Measurements from ENCODE around the gene DMD.

The DMD gene

DNA sequence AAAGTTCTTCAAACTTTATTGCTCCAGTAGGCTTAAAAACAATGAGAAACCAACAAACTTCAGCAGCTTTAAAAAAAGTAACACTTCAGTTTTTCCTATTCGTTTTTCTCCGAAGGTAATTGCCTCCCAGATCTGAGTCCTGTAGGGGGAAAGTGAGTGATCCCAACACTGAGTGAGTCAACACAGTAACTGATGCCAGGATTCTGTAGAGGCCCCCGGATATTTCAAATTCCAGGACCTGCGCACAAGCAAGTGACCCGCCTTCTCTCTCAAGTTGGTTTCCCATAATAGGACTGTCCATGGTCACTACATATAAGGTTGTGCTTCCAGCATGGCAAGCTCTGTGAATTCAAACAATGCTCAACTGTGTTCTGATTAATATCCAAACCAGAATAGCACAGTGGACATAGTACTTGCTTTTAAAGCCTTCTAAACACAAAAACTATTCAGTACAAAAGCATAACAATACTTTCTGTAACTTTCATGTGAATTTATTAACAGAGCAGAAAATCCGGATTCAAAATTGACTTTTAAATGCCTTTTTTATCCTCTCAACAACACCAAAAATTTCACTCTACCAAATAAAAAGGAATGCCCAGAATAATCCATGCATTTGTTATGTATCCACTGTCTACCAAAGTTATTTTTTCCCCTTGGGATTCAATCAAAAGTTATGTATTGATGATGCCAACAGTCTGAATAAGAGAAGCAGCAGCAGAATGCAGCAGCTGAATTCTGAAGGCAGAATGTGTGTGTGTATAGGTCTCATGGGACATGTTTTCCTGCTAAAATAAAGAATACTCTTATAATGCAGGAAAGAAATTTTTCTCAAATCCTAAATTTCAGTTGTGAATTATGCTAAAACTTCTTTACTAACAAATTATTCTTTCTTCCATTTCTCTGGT, at the start of gene DMD:
Gene DMD, minus strand, starts transcription at position 194 of the 905 bp plus-strand sequence. CDS start 237 bp downstream, outside the sequence.
- H3K4me3 ChIP-seq (ENCODE audit: low read depth, low read length), result no peak within 1 kb of the TSS
- TF ChIP-seq, protein P1, sequence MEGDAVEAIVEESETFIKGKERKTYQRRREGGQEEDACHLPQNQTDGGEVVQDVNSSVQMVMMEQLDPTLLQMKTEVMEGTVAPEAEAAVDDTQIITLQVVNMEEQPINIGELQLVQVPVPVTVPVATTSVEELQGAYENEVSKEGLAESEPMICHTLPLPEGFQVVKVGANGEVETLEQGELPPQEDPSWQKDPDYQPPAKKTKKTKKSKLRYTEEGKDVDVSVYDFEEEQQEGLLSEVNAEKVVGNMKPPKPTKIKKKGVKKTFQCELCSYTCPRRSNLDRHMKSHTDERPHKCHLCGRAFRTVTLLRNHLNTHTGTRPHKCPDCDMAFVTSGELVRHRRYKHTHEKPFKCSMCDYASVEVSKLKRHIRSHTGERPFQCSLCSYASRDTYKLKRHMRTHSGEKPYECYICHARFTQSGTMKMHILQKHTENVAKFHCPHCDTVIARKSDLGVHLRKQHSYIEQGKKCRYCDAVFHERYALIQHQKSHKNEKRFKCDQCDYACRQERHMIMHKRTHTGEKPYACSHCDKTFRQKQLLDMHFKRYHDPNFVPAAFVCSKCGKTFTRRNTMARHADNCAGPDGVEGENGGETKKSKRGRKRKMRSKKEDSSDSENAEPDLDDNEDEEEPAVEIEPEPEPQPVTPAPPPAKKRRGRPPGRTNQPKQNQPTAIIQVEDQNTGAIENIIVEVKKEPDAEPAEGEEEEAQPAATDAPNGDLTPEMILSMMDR (IDR thresholded peaks at IDR 0.05; ENCODE audit: low read depth, low read length), result no peak

DNA sequence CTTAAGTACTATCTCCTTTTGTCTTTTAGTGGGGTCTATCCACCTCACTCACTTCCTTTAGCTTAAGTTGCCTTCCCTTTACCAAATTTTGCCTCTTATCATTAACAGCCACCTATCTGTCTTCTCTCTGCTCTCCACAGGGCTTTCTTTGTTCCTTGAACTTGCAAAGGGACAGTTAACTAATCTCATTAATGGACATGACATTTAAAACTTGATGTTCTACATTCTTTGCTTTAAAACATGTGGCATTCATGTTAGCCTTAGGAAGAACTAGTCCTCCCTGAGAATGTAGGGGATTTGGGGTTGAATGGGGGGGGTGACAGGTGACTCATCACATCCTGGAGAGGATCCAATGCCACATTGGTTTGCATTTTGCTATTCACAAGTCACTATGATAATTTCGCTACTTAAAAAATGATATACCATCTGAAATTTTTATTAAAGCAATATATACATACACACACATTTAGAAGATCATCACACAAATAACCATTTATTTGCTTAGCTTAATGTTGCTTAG, 41.0 kb upstream of the DMD start:
- TF ChIP-seq, protein P1 (IDR thresholded peaks at IDR 0.05; ENCODE audit: low read depth, low read length), result no peak
- no peak overlapping the region for H3K4me3 ChIP-seq (ENCODE audit: low read depth, low read length)

DNA sequence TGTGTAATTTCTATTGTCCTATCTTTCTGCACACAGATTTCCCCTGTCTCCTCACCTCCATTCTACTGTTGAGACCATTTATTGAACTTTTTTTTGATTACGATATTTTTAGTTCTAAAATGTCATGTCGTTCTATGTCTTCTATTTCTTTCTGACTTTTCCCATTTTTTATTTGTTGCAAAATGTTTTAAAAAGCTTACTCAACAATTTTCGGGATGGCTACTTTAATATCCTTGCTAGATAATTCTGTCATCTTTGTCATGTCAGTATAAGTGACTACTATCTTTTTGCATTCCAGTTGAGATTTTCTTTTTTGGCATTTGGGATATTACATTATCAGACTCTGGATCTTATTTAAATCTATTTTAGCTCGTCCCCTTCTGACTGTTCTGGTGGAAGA, 7.5 kb upstream of the DMD start:
- H3K4me3 ChIP-seq (ENCODE audit: low read depth, low read length), result no peak overlapping the region
- TF ChIP-seq, protein P1 (IDR thresholded peaks at IDR 0.05; ENCODE audit: low read depth, low read length), result no peak

GRCh38 chrX:33210156-33210555, 1.2 kb downstream of the DMD start:
- no peak overlapping the region for H3K4me3 ChIP-seq (ENCODE audit: low read depth, low read length)
- TF ChIP-seq, protein P1 (IDR thresholded peaks at IDR 0.05; ENCODE audit: low read depth, low read length), result no peak

GRCh38 chrX:33207056-33207455, 4.3 kb downstream of the DMD start:
- TF ChIP-seq, protein P1 (IDR thresholded peaks at IDR 0.05; ENCODE audit: low read depth, low read length), result no peak
- no peak overlapping the region for H3K4me3 ChIP-seq (ENCODE audit: low read depth, low read length)

DNA sequence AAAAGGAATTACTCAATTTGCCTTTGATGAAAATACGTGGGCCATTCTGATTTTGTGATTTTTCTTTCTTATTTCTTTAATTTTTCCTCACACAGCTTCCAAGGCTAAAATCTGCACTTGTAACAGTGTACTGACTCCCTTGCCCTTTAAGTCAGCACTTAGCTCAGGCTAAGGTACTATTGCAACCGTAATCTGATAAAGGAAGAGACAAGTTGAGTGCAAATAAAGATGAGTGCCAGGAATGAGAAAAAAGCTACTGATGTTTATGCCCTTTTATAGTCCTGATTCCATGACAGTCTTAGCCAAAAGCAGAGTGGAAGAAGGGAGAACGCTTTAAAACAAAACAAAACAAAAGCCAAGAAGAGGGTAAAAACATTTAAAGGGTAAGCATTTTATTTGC, 6.0 kb downstream of the DMD start:
- TF ChIP-seq, protein P1 (IDR thresholded peaks at IDR 0.05; ENCODE audit: low read depth, low read length), result no peak
- H3K4me3 ChIP-seq (ENCODE audit: low read depth, low read length), result no peak overlapping the region

DNA sequence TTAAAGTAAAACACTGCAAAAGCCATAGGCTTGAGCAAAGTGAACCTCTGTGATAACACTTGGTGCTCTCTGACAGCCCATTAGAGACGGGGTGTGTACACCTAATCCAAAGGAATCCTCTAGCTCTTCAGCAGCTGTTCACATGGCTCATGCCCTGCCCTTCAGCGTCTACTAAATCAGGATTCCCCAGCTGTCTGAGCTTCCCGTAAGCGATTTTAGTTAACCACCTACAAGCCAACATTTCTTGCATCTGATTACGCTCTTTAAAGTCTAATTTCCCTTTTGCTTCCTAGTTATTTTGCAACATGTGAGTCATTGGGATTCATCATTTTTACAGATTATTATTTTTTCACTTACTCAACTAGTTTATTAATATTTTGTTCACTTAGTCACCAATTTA, 6.5 kb downstream of the DMD start:
- TF ChIP-seq, protein P1 (IDR thresholded peaks at IDR 0.05; ENCODE audit: low read depth, low read length), result no peak
- H3K4me3 ChIP-seq (ENCODE audit: low read depth, low read length), result no peak overlapping the region

Measured in WI38 (cell line).